Muscle of back (tissue), 13 donors: ENCODE data around the gene SPTLC2. TPM values are rescaled to one million over a fixed set of nuclear protein-coding genes. Genes with fewer than 3 reads are reported as not detected.
"Not testable (repeated sequence)": the region's sequence is repeated elsewhere in the genome, so short reads cannot be mapped to it uniquely, and the experiment has no call there.

Experiments
- DNase-seq, 3 donors: peaks; one replicate each; pipeline versions ENCODE4 v3.0.0 to v3.0.0-alpha.2; 2013
- long read RNA-seq, 9 donors: transcript quantifications; one replicate each; lab custom pipeline, GENCODE V29; 2026
- polyA plus RNA-seq, 10 donors: library from polyadenylated mRNA; unstranded; fragments of 120-200 nt; gene quantifications; one replicate each; pipeline ENCODE4 v1.2.1, GENCODE V29; 2013; ENCODE audit not compliant: insufficient read length in 10 of 10

SPTLC2 gene
- 10 to 100 TPM; 13.9 to 21.8 (median 19.5) TPM for polyA plus RNA-seq
- long read RNA-seq, donor 1, full-length matches to known transcripts = 6 of 6 reads
- long read RNA-seq, donor 1, partial matches to known transcripts = 0 of 6 reads
- long read RNA-seq, donor 1, other reads (novel, unspliced or antisense) = 0 of 6 reads
- long read RNA-seq, donor 2, full-length matches to known transcripts = 4 of 4 reads
- long read RNA-seq, donor 2, partial matches to known transcripts = 0 of 4 reads
- long read RNA-seq, donor 2, other reads (novel, unspliced or antisense) = 0 of 4 reads
- long read RNA-seq, donor 3 = 0 reads
- long read RNA-seq, donor 4, full-length matches to known transcripts = 5 of 5 reads
- long read RNA-seq, donor 4, partial matches to known transcripts = 0 of 5 reads
- long read RNA-seq, donor 4, other reads (novel, unspliced or antisense) = 0 of 5 reads
- long read RNA-seq, donor 5, full-length matches to known transcripts = 4 of 4 reads
- long read RNA-seq, donor 5, partial matches to known transcripts = 0 of 4 reads
- long read RNA-seq, donor 5, other reads (novel, unspliced or antisense) = 0 of 4 reads
- long read RNA-seq, donor 6, full-length matches to known transcripts = 3 of 3 reads
- long read RNA-seq, donor 6, partial matches to known transcripts = 0 of 3 reads
- long read RNA-seq, donor 6, other reads (novel, unspliced or antisense) = 0 of 3 reads
- long read RNA-seq, donor 7, full-length matches to known transcripts = 2 of 2 reads
- long read RNA-seq, donor 7, partial matches to known transcripts = 0 of 2 reads
- long read RNA-seq, donor 7, other reads (novel, unspliced or antisense) = 0 of 2 reads
- long read RNA-seq, donor 8, full-length matches to known transcripts = 3 of 3 reads
- long read RNA-seq, donor 8, partial matches to known transcripts = 0 of 3 reads
- long read RNA-seq, donor 8, other reads (novel, unspliced or antisense) = 0 of 3 reads
- long read RNA-seq, donor 9 = 0 reads

- peak; percentile 98 to 99 (median 99) for DNase-seq
Measured at GRCh38 chr14:77616454-77617229, at the start of gene SPTLC2. TSS of gene SPTLC2 (minus strand) at chr14:77616637. CDS start at chr14:77616579, 58 bp downstream.

- DNase-seq = no peak
Measured at GRCh38 chr14:77663293-77663692, 46.9 kb upstream of the SPTLC2 start.

GRCh38 chr14:77661562-77661961 lies 45.1 kb upstream of the SPTLC2 start:
- DNase-seq = not testable (repeated sequence)

GRCh38 chr14:77660754-77661153 lies 44.3 kb upstream of the SPTLC2 start:
- DNase-seq = no peak

GRCh38 chr14:77659831-77660230 lies 43.4 kb upstream of the SPTLC2 start:
- DNase-seq = no peak

GRCh38 chr14:77657280-77657679 lies 40.8 kb upstream of the SPTLC2 start:
- peak in 1 of 3 donors; percentile 18 for DNase-seq

GRCh38 chr14:77654001-77654441 lies 37.6 kb upstream of the SPTLC2 start:
- no peak for DNase-seq

- DNase-seq = no peak
Measured at GRCh38 chr14:77649326-77649725, 32.9 kb upstream of the SPTLC2 start.

- no peak for DNase-seq
Measured at GRCh38 chr14:77648520-77649200, 32.2 kb upstream of the SPTLC2 start.

GRCh38 chr14:77647853-77648252 lies 31.4 kb upstream of the SPTLC2 start:
- DNase-seq = no peak

GRCh38 chr14:77646907-77647306 lies 30.5 kb upstream of the SPTLC2 start:
- no peak for DNase-seq

GRCh38 chr14:77645520-77646230 lies 29.2 kb upstream of the SPTLC2 start:
- DNase-seq = no peak

- DNase-seq = no peak
Measured at GRCh38 chr14:77642407-77642806, 26.0 kb upstream of the SPTLC2 start.

GRCh38 chr14:77641534-77642341 lies 25.3 kb upstream of the SPTLC2 start:
- peak; percentile 40 to 90 (median 68) for DNase-seq

- no peak for DNase-seq
Measured at GRCh38 chr14:77640756-77641533, 24.5 kb upstream of the SPTLC2 start.

GRCh38 chr14:77638771-77639171 lies 22.3 kb upstream of the SPTLC2 start:
- DNase-seq = peak in 1 of 3 donors; percentile 83

- DNase-seq = not testable (repeated sequence)
Measured at GRCh38 chr14:77635869-77636268, 19.4 kb upstream of the SPTLC2 start.

GRCh38 chr14:77635466-77635865 lies 19.0 kb upstream of the SPTLC2 start:
- not testable (repeated sequence) for DNase-seq
